HEK293T (cell line): ENCODE results near the gene UBE2K.
"Not testable (repeated sequence)": the region's sequence is repeated elsewhere in the genome, so short reads cannot be mapped to it uniquely, and the experiment has no call there.

ENCODE experiments used
- CTCF ChIA-PET: fragments of 350-600 bp; formaldehyde crosslinking; extraction: SDS; loops from one replicate; lab custom pipeline; 2021; ENCODE audit warnings: antibody characterized with exemption, inconsistent platforms; lab: Yijun Ruan, JAX
- POLR2A ChIA-PET: fragments of 350-600 bp; formaldehyde crosslinking; extraction: SDS; loops from one replicate; lab custom pipeline; 2020; ENCODE audit warnings: antibody characterized with exemption, inconsistent platforms; lab: Yijun Ruan, JAX
- DNase-seq: peaks from one replicate; pipeline ENCODE4 v3.0.0; 2012; ENCODE audit warnings: mixed read lengths; ENCODE audit errors: extremely low spot score
- ARNT ChIP-seq: fragments of 450-650 bp; IDR thresholded peaks from 2 replicates; pipeline ENCODE4 v1.6.1; 2017; ENCODE audit warnings: mild to moderate bottlenecking
- BHLHE40 ChIP-seq: fragments of 450-650 bp; IDR thresholded peaks from 2 replicates; pipeline ENCODE4 v1.6.1; 2016; ENCODE audit warnings: mild to moderate bottlenecking, moderate library complexity, borderline replicate concordance
- CTBP1 ChIP-seq: fragments of 450-650 bp; IDR thresholded peaks from 2 replicates; pipeline ENCODE4 v1.6.1; 2016; ENCODE audit warnings: borderline replicate concordance
- ELF4 ChIP-seq: fragments of 450-650 bp; IDR thresholded peaks from 2 replicates; pipeline ENCODE4 v1.6.1; 2017; ENCODE audit warnings: antibody characterized with exemption
- FOXA1 ChIP-seq: fragments of 450-650 bp; IDR thresholded peaks from 2 replicates; pipeline ENCODE4 v1.6.1; 2016; ENCODE audit warnings: mild to moderate bottlenecking
- FOXK2 ChIP-seq: fragments of 450-650 bp; IDR thresholded peaks from 2 replicates; pipeline ENCODE4 v1.6.1; 2016; ENCODE audit warnings: mild to moderate bottlenecking
- FOXM1 ChIP-seq: fragments of 450-650 bp; IDR thresholded peaks from 2 replicates; pipeline ENCODE4 v1.6.1; 2017; ENCODE audit warnings: mild to moderate bottlenecking, borderline replicate concordance
- HDGF ChIP-seq: fragments of 450-650 bp; IDR thresholded peaks from 2 replicates; pipeline ENCODE4 v1.6.1; 2017; ENCODE audit warnings: antibody characterized with exemption, borderline replicate concordance
- L3MBTL2 ChIP-seq: fragments of 450-650 bp; conservative IDR thresholded peaks from 2 replicates; pipeline ENCODE4 v1.6.1; 2016; ENCODE audit warnings: mild to moderate bottlenecking
- LEF1 ChIP-seq: fragments of 450-650 bp; IDR thresholded peaks from 2 replicates; pipeline ENCODE4 v1.6.1; 2017; ENCODE audit warnings: mild to moderate bottlenecking, borderline replicate concordance
- NFRKB ChIP-seq: fragments of 450-650 bp; IDR thresholded peaks from 2 replicates; pipeline ENCODE4 v1.6.1; 2016; ENCODE audit warnings: mild to moderate bottlenecking, moderate library complexity
- SP1 ChIP-seq: fragments of 450-650 bp; IDR thresholded peaks from 2 replicates; pipeline ENCODE4 v1.6.1; 2017
- SUZ12 ChIP-seq: fragments of 450-650 bp; IDR thresholded peaks from 2 replicates; pipeline ENCODE4 v1.6.1; 2016; ENCODE audit warnings: mild to moderate bottlenecking
- TARDBP ChIP-seq: fragments of 450-650 bp; IDR thresholded peaks from 2 replicates; pipeline ENCODE4 v1.6.1; 2016
- ZNF384 ChIP-seq: fragments of 450-650 bp; IDR thresholded peaks from 2 replicates; pipeline ENCODE4 v1.6.1; 2016
- TF ChIP-seq, protein P1 (sequence below): fragments of 450-650 bp; IDR thresholded peaks from 2 replicates; pipeline ENCODE4 v1.6.1; 2016

Gene UBE2K

DNA sequence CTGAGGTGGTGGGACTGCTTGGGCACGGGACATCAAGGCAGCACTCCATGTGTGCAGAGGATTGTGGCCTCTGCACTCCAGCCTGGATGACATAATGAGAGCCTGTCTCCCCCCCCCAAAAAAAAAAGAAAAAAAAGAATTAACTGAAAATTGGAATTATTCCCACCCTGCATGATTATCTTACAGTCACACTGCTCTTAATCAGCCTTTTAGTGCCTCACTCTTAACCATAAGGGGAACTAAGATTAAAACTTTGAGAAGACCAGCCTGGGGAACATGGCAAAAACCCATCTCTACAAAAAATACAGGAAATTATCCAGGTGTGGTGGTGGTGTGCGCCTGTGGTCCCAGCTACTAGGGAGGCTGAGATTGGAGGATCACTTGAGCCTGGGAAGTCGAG lies 94.6 kb downstream of the UBE2K start:
- ChIA-PET CTCF (no interaction called here), POLR2A (no interaction called here)
- TF ChIP-seq ELF4 (no peak), FOXK2 (no peak), HDGF (no peak), FOXM1 (no peak), SUZ12 (no peak), CTBP1 (no peak), TARDBP (no peak), FOXA1 (no peak), ARNT (no peak), NFRKB (no peak), BHLHE40 (no peak), L3MBTL2 (no peak), SP1 (no peak)
- TF ChIP-seq, protein P1, sequence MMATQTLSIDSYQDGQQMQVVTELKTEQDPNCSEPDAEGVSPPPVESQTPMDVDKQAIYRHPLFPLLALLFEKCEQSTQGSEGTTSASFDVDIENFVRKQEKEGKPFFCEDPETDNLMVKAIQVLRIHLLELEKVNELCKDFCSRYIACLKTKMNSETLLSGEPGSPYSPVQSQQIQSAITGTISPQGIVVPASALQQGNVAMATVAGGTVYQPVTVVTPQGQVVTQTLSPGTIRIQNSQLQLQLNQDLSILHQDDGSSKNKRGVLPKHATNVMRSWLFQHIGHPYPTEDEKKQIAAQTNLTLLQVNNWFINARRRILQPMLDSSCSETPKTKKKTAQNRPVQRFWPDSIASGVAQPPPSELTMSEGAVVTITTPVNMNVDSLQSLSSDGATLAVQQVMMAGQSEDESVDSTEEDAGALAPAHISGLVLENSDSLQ, result no peak
- no peak for DNase-seq

DNA sequence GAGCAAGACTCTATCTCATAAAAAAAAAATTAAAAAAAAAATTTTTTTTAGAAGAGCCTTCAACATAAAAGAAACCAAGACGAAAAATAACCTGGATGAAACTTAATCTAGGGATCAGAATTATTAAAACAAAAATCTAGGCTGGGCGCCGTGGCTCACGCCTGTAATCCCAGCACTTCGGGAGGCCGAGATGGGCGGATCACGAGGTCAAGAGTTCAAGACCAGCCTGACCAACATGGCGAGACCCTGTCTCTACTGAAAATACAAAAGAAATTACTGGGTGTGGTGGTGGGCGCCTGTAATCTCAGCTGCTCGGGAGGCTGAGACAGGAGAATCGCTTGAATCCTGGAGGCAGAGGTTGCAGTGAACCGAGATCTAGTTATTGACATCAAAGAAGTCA lies 95.0 kb downstream of the UBE2K start:
- POLR2A ChIA-PET, CTCF ChIA-PET, DNase-seq: not testable (repeated sequence)

DNA sequence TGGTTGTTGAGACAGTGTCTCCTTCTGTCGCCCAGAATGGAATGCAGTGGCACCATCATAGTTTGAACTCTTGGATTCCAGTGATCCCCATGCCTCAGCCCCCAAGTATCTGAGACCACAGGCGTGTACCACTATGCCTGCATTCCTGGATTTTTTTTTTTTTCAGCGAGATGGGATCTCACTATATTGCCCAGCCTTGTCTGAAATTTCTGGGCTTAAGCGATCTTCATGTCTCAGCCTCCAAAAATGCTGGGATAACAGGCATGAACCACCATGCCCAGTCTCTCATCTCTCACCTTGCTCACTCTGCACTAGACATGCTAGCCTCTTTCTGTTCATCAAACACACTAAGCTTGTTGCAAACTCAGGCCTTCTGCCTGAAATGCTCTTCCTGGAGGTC lies 104.1 kb downstream of the UBE2K start:
- DNase-seq, result no peak
- ChIA-PET CTCF (no interaction called here), POLR2A (no interaction called here)
- TF ChIP-seq TARDBP, result no peak
- no peak for TF ChIP-seq HDGF
- no peak for TF ChIP-seq BHLHE40
- no peak for TF ChIP-seq ELF4
- no peak for TF ChIP-seq LEF1
- no peak for TF ChIP-seq ARNT
- TF ChIP-seq FOXM1, result no peak

DNA sequence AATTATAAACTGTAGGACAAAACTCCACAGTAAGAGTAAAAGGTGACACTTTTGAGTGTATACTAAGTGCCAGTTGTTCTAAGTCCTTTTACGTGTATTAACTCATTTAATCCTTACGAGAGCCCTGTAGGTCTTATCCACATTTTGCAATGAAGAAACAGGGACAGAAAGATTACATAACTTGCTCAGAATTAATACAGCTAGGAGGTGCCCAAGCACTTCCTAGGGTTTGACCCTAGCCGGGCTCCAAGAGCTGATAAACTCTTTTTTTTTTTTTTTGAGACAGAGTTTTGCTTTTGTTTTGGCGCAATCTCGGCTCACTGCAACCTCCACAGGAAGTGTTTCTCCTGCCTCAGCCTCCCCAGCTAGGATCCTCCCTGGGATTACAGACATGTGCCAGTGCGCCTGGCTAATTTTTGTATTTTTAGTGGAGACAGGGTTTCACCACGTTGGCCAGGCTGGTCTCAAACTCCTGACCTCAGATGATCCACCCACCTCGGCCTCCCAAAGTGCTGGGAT lies 110.4 kb downstream of the UBE2K start:
- ChIA-PET POLR2A (no interaction called here), CTCF (interaction anchor here (0.6 kb wide), 1 partner anchor 253 kb away, joined by 3 read pairs; no protein-coding TSS in a partner anchor)
- no peak for TF ChIP-seq L3MBTL2
- no peak for TF ChIP-seq ZNF384
- TF ChIP-seq CTBP1, result no peak
- no peak for TF ChIP-seq FOXK2
- TF ChIP-seq ARNT, result no peak
- TF ChIP-seq TARDBP, result no peak
- no peak for TF ChIP-seq LEF1
- TF ChIP-seq, protein P1, result no peak
- no peak for TF ChIP-seq SUZ12
- TF ChIP-seq FOXM1, result no peak
- no peak for TF ChIP-seq FOXA1
- TF ChIP-seq SP1, result no peak
- TF ChIP-seq HDGF, result no peak
- no peak for DNase-seq

DNA sequence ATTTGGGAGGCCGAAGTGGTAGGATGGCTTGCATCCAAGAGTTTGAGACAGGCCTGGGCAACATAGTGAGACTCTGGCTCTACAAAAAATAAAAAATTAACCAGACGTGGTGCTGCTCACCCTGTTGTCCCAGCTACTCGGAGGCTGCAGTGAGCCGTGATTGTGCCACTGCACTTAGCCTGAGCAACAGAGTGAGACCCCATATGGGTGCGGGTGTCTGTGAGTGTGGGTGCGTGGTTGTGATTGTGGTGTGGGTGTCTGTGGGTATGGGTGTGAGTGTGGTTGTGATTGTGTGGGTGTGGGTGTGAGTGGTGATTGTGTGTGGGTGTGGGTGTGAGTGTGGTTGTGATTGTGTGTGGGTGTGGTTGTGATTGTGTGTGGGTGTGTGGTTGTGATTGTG lies 114.6 kb downstream of the UBE2K start:
- no peak for TF ChIP-seq SUZ12
- TF ChIP-seq, protein P1, result no peak
- no peak for TF ChIP-seq HDGF
- no peak for TF ChIP-seq CTBP1
- no peak for TF ChIP-seq ZNF384
- TF ChIP-seq BHLHE40, result no peak
- TF ChIP-seq LEF1, result no peak
- TF ChIP-seq ELF4, result no peak
- TF ChIP-seq NFRKB, result no peak
- TF ChIP-seq ARNT, result no peak
- no peak for TF ChIP-seq SP1
- no peak for TF ChIP-seq FOXM1
- no peak for TF ChIP-seq TARDBP
- ChIA-PET POLR2A (no interaction called here), CTCF (no interaction called here)
- no peak for DNase-seq

DNA sequence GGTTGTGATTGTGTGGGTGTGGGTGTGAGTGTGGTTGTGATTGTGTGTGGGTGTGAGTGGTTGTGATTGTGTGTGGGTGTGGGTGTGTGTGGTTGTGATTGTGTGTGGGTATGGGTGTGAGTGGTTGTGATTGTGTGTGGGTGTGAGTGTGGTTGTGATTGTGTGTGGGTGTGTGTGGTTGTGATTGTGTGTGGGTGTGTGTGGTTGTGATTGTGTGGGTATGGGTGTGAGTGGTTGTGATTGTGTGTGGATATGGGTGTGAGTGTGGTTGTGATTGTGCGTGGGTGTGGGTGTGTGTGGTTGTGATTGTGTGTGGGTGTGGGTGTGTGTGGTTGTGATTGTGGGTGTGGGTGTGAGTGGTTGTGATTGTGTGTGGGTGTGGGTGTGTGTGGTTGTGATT lies 115.1 kb downstream of the UBE2K start:
- CTCF ChIA-PET, POLR2A ChIA-PET, DNase-seq: not testable (repeated sequence)

DNA sequence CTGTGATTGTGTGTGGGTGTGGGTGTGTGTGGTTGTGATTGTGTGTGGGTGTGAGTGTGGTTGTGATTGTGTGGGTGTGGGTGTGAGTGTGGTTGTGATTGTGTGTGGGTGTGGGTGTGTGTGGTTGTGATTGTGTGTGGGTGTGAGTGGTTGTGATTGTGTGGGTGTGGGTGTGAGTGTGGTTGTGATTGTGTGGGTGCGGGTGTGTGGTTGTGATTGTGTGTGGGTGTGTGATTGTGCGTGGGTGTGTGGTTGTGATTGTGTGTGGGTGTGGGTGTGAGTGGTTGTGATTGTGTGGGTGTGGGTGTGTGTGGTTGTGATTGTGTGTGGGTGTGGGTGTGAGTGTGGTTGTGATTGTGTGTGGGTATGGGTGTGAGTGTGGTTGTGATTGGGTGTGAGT lies 115.8 kb downstream of the UBE2K start:
- DNase-seq, CTCF ChIA-PET, POLR2A ChIA-PET: not testable (repeated sequence)
